Measurements from ENCODE around the gene PAPSS2. TPM values are rescaled to one million over a fixed set of nuclear protein-coding genes. Genes with fewer than 3 reads are reported as not detected.

The PAPSS2 gene
- total and polyA plus RNA-seq, 2 experiments from 2014 or later, result 65.9 to 82.3 TPM

- Histone ChIP-seq H3K4me3 (peak overlapping the region; percentile 99), H3K79me2 (ENCODE audit: insufficient read depth) (peaks cover 55% of the 10 kb centered on the region), H2AFZ (peak overlapping the region; percentile 91), H3K4me1 (ENCODE audit: insufficient read depth) (peaks cover 32% of the 10 kb centered on the region), H3K27ac (peak overlapping the region; percentile 30), H3K9ac (peak overlapping the region; percentile 87), H3F3A (ENCODE audit: insufficient read depth) (peaks cover 25% of the 10 kb centered on the region), H3K36me3 (ENCODE audit: low read depth) (no peaks in the 10 kb centered on the region), H3K9me3 (ENCODE audit: low read depth) (no peaks in the 10 kb centered on the region), H3K9me2 (ENCODE audit: insufficient read depth) (no peaks in the 10 kb centered on the region), H3K4me2 (ENCODE audit: unreplicated experiment) (peak overlapping the region; percentile 96), H4K20me1 (ENCODE audit: insufficient read depth) (no peaks in the 10 kb centered on the region), H3K27me3 (replicated peaks; ENCODE audit: insufficient read depth) (no peaks in the 10 kb centered on the region)
- WGBS, 2 experiments (ENCODE audit: low coverage in 1 of 2, low lambda C conversion rate in 2 of 2, missing lambda C conversion rate in 2 of 2), result 44 to 46% methylated on average over 12 of the region's 12 CpGs
- DNase-seq, result peak; percentile 72
- TF ChIP-seq EZH2phosphoT487 (IDR thresholded peaks at IDR 0.05; ENCODE audit: insufficient read depth, low read depth) (no peak), EZH2 (IDR thresholded peaks at IDR 0.05; ENCODE audit: insufficient read depth, poor library complexity, severe bottlenecking) (no peak)
- in situ Hi-C loops (cut with MboI), result no loop called here
Measured at GRCh38 chr10:87660484-87661133, 931 bp downstream of the PAPSS2 start.

GRCh38 chr10:87661861-87662785 lies 2.4 kb downstream of the PAPSS2 start:
- H3F3A ChIP-seq (ENCODE audit: insufficient read depth), result peaks cover 19% of the 10 kb centered on the region
- peaks cover 70% of the 10 kb centered on the region for H3K79me2 ChIP-seq (ENCODE audit: insufficient read depth)
- H3K4me2 ChIP-seq (ENCODE audit: unreplicated experiment), result peak overlapping the region; percentile 96
- peak; percentile 36 for DNase-seq
- H2AFZ ChIP-seq, result no peak overlapping the region
- peaks cover 22% of the 10 kb centered on the region for H3K4me1 ChIP-seq (ENCODE audit: insufficient read depth)
- peak overlapping the region; percentile 8; the same call in 1 of the 2 replicates for H3K9ac ChIP-seq
- H3K9me2 ChIP-seq (ENCODE audit: insufficient read depth), result no peaks in the 10 kb centered on the region
- 94 to 99% methylated on average over 6 of the region's 6 CpGs for WGBS, 2 experiments (ENCODE audit: low coverage in 1 of 2, low lambda C conversion rate in 2 of 2, missing lambda C conversion rate in 2 of 2)
- no peak for TF ChIP-seq EZH2phosphoT487 (IDR thresholded peaks at IDR 0.05; ENCODE audit: insufficient read depth, low read depth)
- TF ChIP-seq EZH2 (IDR thresholded peaks at IDR 0.05; ENCODE audit: insufficient read depth, poor library complexity, severe bottlenecking), result no peak
- H3K27me3 ChIP-seq (replicated peaks; ENCODE audit: insufficient read depth), result no peaks in the 10 kb centered on the region
- H4K20me1 ChIP-seq (ENCODE audit: insufficient read depth), result no peaks in the 10 kb centered on the region
- peak overlapping the region; percentile 20; the same call in 1 of the 2 replicates for H3K27ac ChIP-seq
- H3K4me3 ChIP-seq, result peak overlapping the region; percentile 99
- in situ Hi-C loops (cut with MboI), result no loop called here
- H3K9me3 ChIP-seq (ENCODE audit: low read depth), result no peaks in the 10 kb centered on the region
- H3K36me3 ChIP-seq (ENCODE audit: low read depth), result peaks cover 7% of the 10 kb centered on the region; the same call in 1 of the 2 replicates

GRCh38 chr10:87664276-87664701 lies 4.6 kb downstream of the PAPSS2 start:
- Histone ChIP-seq H3K27me3 (replicated peaks; ENCODE audit: insufficient read depth) (no peaks in the 10 kb centered on the region), H3K79me2 (ENCODE audit: insufficient read depth) (peaks cover 91% of the 10 kb centered on the region), H3K4me1 (ENCODE audit: insufficient read depth) (peaks cover 15% of the 10 kb centered on the region), H3K36me3 (ENCODE audit: low read depth) (peaks cover 7% of the 10 kb centered on the region; the same call in 1 of the 2 replicates), H3K9me2 (ENCODE audit: insufficient read depth) (no peaks in the 10 kb centered on the region), H3K9ac (no peak overlapping the region), H3K9me3 (ENCODE audit: low read depth) (no peaks in the 10 kb centered on the region), H2AFZ (no peak overlapping the region), H3F3A (ENCODE audit: insufficient read depth) (no peaks in the 10 kb centered on the region), H4K20me1 (ENCODE audit: insufficient read depth) (no peaks in the 10 kb centered on the region), H3K27ac (no peak overlapping the region), H3K4me3 (no peak overlapping the region), H3K4me2 (ENCODE audit: unreplicated experiment) (no peak overlapping the region)
- DNase-seq, result no peak
- TF ChIP-seq EZH2 (IDR thresholded peaks at IDR 0.05; ENCODE audit: insufficient read depth, poor library complexity, severe bottlenecking) (no peak), EZH2phosphoT487 (IDR thresholded peaks at IDR 0.05; ENCODE audit: insufficient read depth, low read depth) (no peak)
- 96 to 100% methylated on average over 2 of the region's 2 CpGs for whole genome bisulfite sequencing, 2 experiments (ENCODE audit: low coverage in 1 of 2, low lambda C conversion rate in 2 of 2, missing lambda C conversion rate in 2 of 2)
- in situ Hi-C loops (cut with MboI), result no loop called here

GRCh38 chr10:87667493-87667892 lies 7.8 kb downstream of the PAPSS2 start:
- Histone ChIP-seq H2AFZ (no peak overlapping the region), H3K4me2 (ENCODE audit: unreplicated experiment) (no peak overlapping the region), H3F3A (ENCODE audit: insufficient read depth) (peaks cover 11% of the 10 kb centered on the region; the same call in 1 of the 2 replicates), H3K27me3 (replicated peaks; ENCODE audit: insufficient read depth) (no peaks in the 10 kb centered on the region), H3K27ac (no peak overlapping the region), H3K9ac (no peak overlapping the region), H3K9me3 (ENCODE audit: low read depth) (no peaks in the 10 kb centered on the region), H3K4me3 (no peak overlapping the region), H3K4me1 (ENCODE audit: insufficient read depth) (peaks cover 12% of the 10 kb centered on the region), H3K79me2 (ENCODE audit: insufficient read depth) (peaks cover 97% of the 10 kb centered on the region), H3K36me3 (ENCODE audit: low read depth) (peaks cover 7% of the 10 kb centered on the region; the same call in 1 of the 2 replicates), H4K20me1 (ENCODE audit: insufficient read depth) (no peaks in the 10 kb centered on the region), H3K9me2 (ENCODE audit: insufficient read depth) (no peaks in the 10 kb centered on the region)
- 100% methylated on average over 2 of the region's 2 CpGs for WGBS, 2 experiments (ENCODE audit: low coverage in 1 of 2, low lambda C conversion rate in 2 of 2, missing lambda C conversion rate in 2 of 2)
- no peak for DNase-seq
- in situ Hi-C loops (cut with MboI), result no loop called here
- TF ChIP-seq EZH2phosphoT487 (IDR thresholded peaks at IDR 0.05; ENCODE audit: insufficient read depth, low read depth) (no peak), EZH2 (IDR thresholded peaks at IDR 0.05; ENCODE audit: insufficient read depth, poor library complexity, severe bottlenecking) (no peak)

Measured in GM23248 (cell line).